GM20000 (cell line): Measurements from ENCODE around the gene GRAMD2B.

ENCODE experiments used
- DNase-seq: peaks from one replicate; pipeline ENCODE4 v3.0.0; 2012; ENCODE audit warnings: low spot score
- CTCF ChIP-seq: IDR thresholded peaks from 2 replicates; pipeline ENCODE4 v1.5.1; 2012; ENCODE audit warnings: mild to moderate bottlenecking, control low read depth; ENCODE audit errors: extremely low read depth, missing control alignments

The GRAMD2B gene

DNA sequence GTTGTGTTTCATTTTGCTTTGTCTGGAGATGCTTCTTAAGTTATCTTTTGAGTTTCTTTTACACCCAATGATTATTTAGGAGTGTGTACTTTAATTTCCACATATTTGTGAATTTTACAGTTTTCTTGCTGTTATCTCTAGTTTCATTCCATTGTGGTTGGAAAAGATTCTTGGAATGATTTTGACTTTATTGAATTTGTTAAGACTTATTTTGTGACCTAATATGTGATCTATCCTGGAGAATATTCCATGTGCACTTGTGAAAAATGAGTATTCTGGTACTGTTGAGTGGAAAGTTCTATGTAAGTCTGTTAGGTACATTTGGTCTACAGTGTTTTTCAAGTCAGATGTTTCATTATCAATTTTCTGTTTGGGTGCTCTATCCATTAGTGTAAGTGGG is 24.4 kb upstream of the GRAMD2B start:
- no peak for TF ChIP-seq CTCF
- no peak for DNase-seq

- no peak for TF ChIP-seq CTCF
- DNase-seq = no peak
These were observed 22.5 kb upstream of the GRAMD2B start for GRCh38 chr5:126400621-126401251.

- no peak for DNase-seq
- no peak for TF ChIP-seq CTCF
These were observed 20.3 kb upstream of the GRAMD2B start for GRCh38 chr5:126402621-126403555.

DNA sequence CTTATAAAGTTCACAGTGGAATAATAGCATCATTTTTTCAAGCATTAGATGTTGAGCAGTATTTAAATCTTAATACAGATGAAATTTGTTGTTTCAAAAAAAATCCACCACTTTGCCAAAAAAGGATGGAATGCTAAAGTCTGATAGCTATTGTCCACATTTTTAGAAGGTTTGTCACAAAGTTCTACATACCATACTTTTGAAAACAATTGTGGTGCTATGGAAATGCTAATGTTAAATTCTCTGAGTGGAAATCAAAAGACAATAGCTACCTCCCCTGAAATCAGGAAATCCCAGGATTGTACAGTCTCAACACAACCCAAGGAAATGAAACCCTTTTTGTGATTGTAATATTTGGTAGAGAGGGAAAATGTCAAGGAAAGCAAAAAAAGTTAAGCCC is 19.3 kb upstream of the GRAMD2B start:
- DNase-seq = no peak
- TF ChIP-seq CTCF = no peak

DNA sequence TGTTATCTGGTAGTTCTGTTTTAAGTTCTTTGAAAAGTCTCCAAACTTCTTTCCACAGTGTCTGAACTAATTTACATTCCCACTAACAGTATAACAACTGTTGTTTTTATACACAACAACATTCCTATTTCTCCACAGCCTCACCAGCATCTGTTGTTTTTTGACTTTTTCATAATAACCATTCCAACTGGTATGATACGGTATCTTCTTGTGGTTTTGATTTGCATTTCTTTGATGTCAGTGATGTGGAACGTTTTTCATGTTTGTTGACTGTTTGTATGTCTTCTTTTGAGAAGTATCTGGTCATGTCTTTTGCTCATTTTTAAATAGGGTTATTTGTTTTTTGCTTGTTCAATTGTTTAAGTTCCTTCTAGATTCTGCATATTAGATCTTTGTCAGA is 12.6 kb upstream of the GRAMD2B start:
- DNase-seq = no peak
- no peak for TF ChIP-seq CTCF

DNA sequence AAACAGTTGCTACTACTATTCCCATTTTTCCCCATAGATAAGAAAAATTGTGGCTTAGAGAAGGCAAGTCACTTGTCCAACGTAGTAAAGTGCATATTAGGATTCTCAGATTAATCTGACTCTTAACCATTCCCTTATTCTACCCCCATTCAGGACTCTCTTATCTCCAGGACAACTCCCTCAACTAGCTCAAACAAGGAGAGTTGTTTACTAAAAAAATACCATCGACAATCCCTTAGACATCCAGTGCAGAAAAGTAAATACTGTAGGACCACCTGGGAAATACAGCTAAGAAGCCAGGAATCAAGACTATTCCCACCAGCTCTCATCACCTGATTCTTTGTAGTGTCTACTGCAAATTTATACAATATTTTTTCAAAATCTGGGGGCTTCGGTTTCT is 9.4 kb upstream of the GRAMD2B start:
- TF ChIP-seq CTCF = no peak
- no peak for DNase-seq

- DNase-seq = no peak
- TF ChIP-seq CTCF = no peak
These were observed 8.2 kb upstream of the GRAMD2B start for GRCh38 chr5:126414874-126415502.
